ENCODE data around the gene LMO2. TPM values are rescaled to one million over a fixed set of nuclear protein-coding genes. Genes with fewer than 3 reads are reported as not detected.

The LMO2 gene
- total RNA-seq, 1 donor from 2014 or later, result not detected

GRCh38 chr11:33889821-33890378, 2.0 kb downstream of the LMO2 start:
- no peak for DNase-seq
- peaks cover 73% of the 10 kb centered on the region for H3K27me3 Mint-ChIP-seq
- intact Hi-C loops (cut with micrococcal nuclease), result loop anchor here (5.0 to 10.0 kb wide), 2 partner anchors 158 to 355 kb away; no protein-coding TSS in a partner anchor
- H3K4me3 Mint-ChIP-seq, result no peak overlapping the region
- H3K9me3 Mint-ChIP-seq, result no peaks in the 10 kb centered on the region
- peaks cover 15% of the 10 kb centered on the region for H3K4me1 Mint-ChIP-seq
- no peaks in the 10 kb centered on the region for H3K36me3 Mint-ChIP-seq (ENCODE audit: low read depth)
- H3K27ac Mint-ChIP-seq, result no peak overlapping the region

- Mint-ChIP-seq H3K9me3 (no peaks in the 10 kb centered on the region), H3K27me3 (peaks cover 69% of the 10 kb centered on the region), H3K36me3 (ENCODE audit: low read depth) (no peaks in the 10 kb centered on the region), H3K27ac (no peak overlapping the region), H3K4me3 (no peak overlapping the region), H3K4me1 (peaks cover 15% of the 10 kb centered on the region)
- intact Hi-C loops (cut with micrococcal nuclease), result no loop called here
- no peak for DNase-seq
These were observed 2.6 kb downstream of the LMO2 start for GRCh38 chr11:33889296-33889695.

GRCh38 chr11:33887886-33888285, 4.0 kb downstream of the LMO2 start:
- no peak overlapping the region for H3K27ac Mint-ChIP-seq
- intact Hi-C loops (cut with micrococcal nuclease), result no loop called here
- no peaks in the 10 kb centered on the region for H3K9me3 Mint-ChIP-seq
- no peaks in the 10 kb centered on the region for H3K36me3 Mint-ChIP-seq (ENCODE audit: low read depth)
- H3K4me1 Mint-ChIP-seq, result peaks cover 1% of the 10 kb centered on the region
- H3K4me3 Mint-ChIP-seq, result no peak overlapping the region
- H3K27me3 Mint-ChIP-seq, result peaks cover 69% of the 10 kb centered on the region
- DNase-seq, result no peak

- intact Hi-C loops (cut with micrococcal nuclease), result no loop called here
- H3K4me3 Mint-ChIP-seq, result no peak overlapping the region
- DNase-seq, result no peak
These were observed 6.4 kb downstream of the LMO2 start for GRCh38 chr11:33885338-33886005.

GRCh38 chr11:33884601-33885000, 7.3 kb downstream of the LMO2 start:
- Mint-ChIP-seq H3K9me3 (no peaks in the 10 kb centered on the region), H3K4me3 (no peak overlapping the region), H3K27me3 (peaks cover 73% of the 10 kb centered on the region), H3K27ac (no peak overlapping the region), H3K4me1 (no peaks in the 10 kb centered on the region), H3K36me3 (ENCODE audit: low read depth) (no peaks in the 10 kb centered on the region)
- DNase-seq, result no peak
- intact Hi-C loops (cut with micrococcal nuclease), result no loop called here

More at GRCh38 chr11:33885338-33886005, 6.4 kb downstream of the LMO2 start:
- H3K9me3 Mint-ChIP-seq, result no peaks in the 10 kb centered on the region
- no peak overlapping the region for H3K27ac Mint-ChIP-seq
- H3K36me3 Mint-ChIP-seq (ENCODE audit: low read depth), result no peaks in the 10 kb centered on the region
- H3K27me3 Mint-ChIP-seq, result peaks cover 71% of the 10 kb centered on the region
- H3K4me1 Mint-ChIP-seq, result no peaks in the 10 kb centered on the region

GRCh38 chr11:33884035-33884434, 7.8 kb downstream of the LMO2 start:
- no peaks in the 10 kb centered on the region for H3K9me3 Mint-ChIP-seq
- no peak overlapping the region for H3K4me3 Mint-ChIP-seq
- peaks cover 71% of the 10 kb centered on the region for H3K27me3 Mint-ChIP-seq
- no peak overlapping the region for H3K27ac Mint-ChIP-seq
- no peaks in the 10 kb centered on the region for H3K36me3 Mint-ChIP-seq (ENCODE audit: low read depth)
- H3K4me1 Mint-ChIP-seq, result no peaks in the 10 kb centered on the region
- DNase-seq, result no peak
- intact Hi-C loops (cut with micrococcal nuclease), result no loop called here

GRCh38 chr11:33881651-33882503, 10.0 kb downstream of the LMO2 start:
- H3K36me3 Mint-ChIP-seq (ENCODE audit: low read depth), result no peaks in the 10 kb centered on the region
- H3K27ac Mint-ChIP-seq, result no peak overlapping the region
- peaks cover 76% of the 10 kb centered on the region for H3K27me3 Mint-ChIP-seq
- intact Hi-C loops (cut with micrococcal nuclease), result no loop called here
- H3K4me3 Mint-ChIP-seq, result no peak overlapping the region
- no peaks in the 10 kb centered on the region for H3K4me1 Mint-ChIP-seq
- DNase-seq, result no peak
- H3K9me3 Mint-ChIP-seq, result no peaks in the 10 kb centered on the region

- Mint-ChIP-seq H3K9me3 (no peaks in the 10 kb centered on the region), H3K4me1 (no peaks in the 10 kb centered on the region), H3K4me3 (no peak overlapping the region), H3K27ac (no peak overlapping the region), H3K27me3 (peaks cover 80% of the 10 kb centered on the region), H3K36me3 (ENCODE audit: low read depth) (no peaks in the 10 kb centered on the region)
- intact Hi-C loops (cut with micrococcal nuclease), result no loop called here
- DNase-seq, result no peak
These were observed 10.9 kb downstream of the LMO2 start for GRCh38 chr11:33880979-33881378.

GRCh38 chr11:33879375-33879774, 12.5 kb downstream of the LMO2 start:
- Mint-ChIP-seq H3K27me3 (peaks cover 79% of the 10 kb centered on the region), H3K36me3 (ENCODE audit: low read depth) (no peaks in the 10 kb centered on the region), H3K27ac (no peak overlapping the region), H3K4me3 (no peak overlapping the region), H3K4me1 (no peaks in the 10 kb centered on the region), H3K9me3 (no peaks in the 10 kb centered on the region)
- intact Hi-C loops (cut with micrococcal nuclease), result no loop called here
- no peak for DNase-seq

GRCh38 chr11:33877038-33877437, 14.8 kb downstream of the LMO2 start:
- intact Hi-C loops (cut with micrococcal nuclease), result no loop called here
- DNase-seq, result no peak
- Mint-ChIP-seq H3K4me3 (no peak overlapping the region), H3K27ac (no peak overlapping the region), H3K4me1 (no peaks in the 10 kb centered on the region), H3K9me3 (no peaks in the 10 kb centered on the region), H3K36me3 (ENCODE audit: low read depth) (no peaks in the 10 kb centered on the region), H3K27me3 (peaks cover 80% of the 10 kb centered on the region)

- H3K4me1 Mint-ChIP-seq, result no peaks in the 10 kb centered on the region
- H3K27ac Mint-ChIP-seq, result no peak overlapping the region
- peaks cover 76% of the 10 kb centered on the region for H3K27me3 Mint-ChIP-seq
- DNase-seq, result no peak
- no peak overlapping the region for H3K4me3 Mint-ChIP-seq
- intact Hi-C loops (cut with micrococcal nuclease), result no loop called here
- no peaks in the 10 kb centered on the region for H3K36me3 Mint-ChIP-seq (ENCODE audit: low read depth)
- no peaks in the 10 kb centered on the region for H3K9me3 Mint-ChIP-seq
These were observed 16.1 kb downstream of the LMO2 start for GRCh38 chr11:33875621-33876294.

GRCh38 chr11:33874910-33875490, 16.9 kb downstream of the LMO2 start:
- DNase-seq, result no peak
- Mint-ChIP-seq H3K27me3 (peaks cover 77% of the 10 kb centered on the region), H3K4me1 (peaks cover 3% of the 10 kb centered on the region), H3K27ac (no peak overlapping the region), H3K9me3 (no peaks in the 10 kb centered on the region), H3K36me3 (ENCODE audit: low read depth) (no peaks in the 10 kb centered on the region), H3K4me3 (no peak overlapping the region)
- intact Hi-C loops (cut with micrococcal nuclease), result no loop called here

- Mint-ChIP-seq H3K4me3 (no peak overlapping the region), H3K9me3 (no peaks in the 10 kb centered on the region), H3K27ac (no peak overlapping the region), H3K4me1 (peaks cover 4% of the 10 kb centered on the region), H3K27me3 (peaks cover 75% of the 10 kb centered on the region), H3K36me3 (ENCODE audit: low read depth) (no peaks in the 10 kb centered on the region)
- intact Hi-C loops (cut with micrococcal nuclease), result no loop called here
- no peak for DNase-seq
These were observed 17.4 kb downstream of the LMO2 start for GRCh38 chr11:33874433-33874832.
